HepG2 (cell line): ENCODE data around the gene AFG1L. TPM values are rescaled to one million over a fixed set of nuclear protein-coding genes. Genes with fewer than 3 reads are reported as not detected.

ENCODE experiments used
- ATAC-seq: fragments of 200-7000 bp; cut with Tn5 transposase; 3 replicates; pipeline ENCODE4 v1.9.1; 2020; ENCODE audit warnings: mild to moderate bottlenecking, moderate library complexity
- BruUV-seq: library from RNA; stranded (reverse); fragments of 400-500 nt; replicated peaks from 2 replicates; lab custom pipeline; 2021; lab: Mats Ljungman, UMichigan
- CTCF ChIA-PET: fragments of 300-600 bp; formaldehyde crosslinking; extraction: SDS; loops from one replicate; lab custom pipeline; 2021; ENCODE audit warnings: low total read pairs, inconsistent platforms, low intra/inter-chr PET ratio; lab: Yijun Ruan, JAX
- POLR2A ChIA-PET: fragments of 350-600 bp; sonication (Branson Sonifier 250); formaldehyde crosslinking; loops from one replicate; lab custom pipeline; 2020; ENCODE audit warnings: antibody characterized with exemption, inconsistent platforms; lab: Yijun Ruan, JAX
- DNase-seq: peaks from one replicate; pipeline ENCODE4 v3.0.0-alpha.2; 2015; ENCODE audit warnings: low spot score
- FAIRE-seq: peaks from 3 replicates; lab custom pipeline; 2011; peaks lifted over from hg19 to GRCh38; lab: Jason Lieb, UNC
- H2AFZ ChIP-seq: one replicate; pipeline ENCODE4 v1.6.1; 2011; ENCODE audit warnings: low read length, inconsistent platforms
- H3K27ac ChIP-seq: fragments of 300-600 bp; 3 replicates; pipeline ENCODE4 v1.8.0; 2011; ENCODE audit warnings: mixed run types, mild to moderate bottlenecking, mixed read lengths, low read length, inconsistent platforms; ENCODE audit not compliant: insufficient read depth; ENCODE audit errors: extremely low read length
- H3K27me3 ChIP-seq, 2 experiments: fragments of 200-600 bp in 1 of 2; 2 replicates in 1 of 2; 3 replicates in 1 of 2; pipeline versions ENCODE4 v1.6.0 to v1.8.0; 2011; ENCODE audit warnings: low read length in 2 of 2, mild to moderate bottlenecking in 2 of 2, moderate library complexity in 2 of 2, inconsistent platforms in 1 of 2; ENCODE audit not compliant: insufficient read depth in 2 of 2, control insufficient read depth in 1 of 2
- H3K36me3 ChIP-seq, 2 experiments: fragments of 200-600 bp in 1 of 2; replicated peaks in 1 of 2; 2 replicates in 1 of 2; 3 replicates in 1 of 2; pipeline versions ENCODE4 v1.5.1 to v1.8.0; 2011; ENCODE audit warnings: low read length in 2 of 2, inconsistent platforms in 1 of 2; ENCODE audit not compliant: insufficient read depth in 2 of 2, control insufficient read depth in 1 of 2
- H3K4me1 ChIP-seq: 2 replicates; pipeline ENCODE4 v1.5.1; 2012; ENCODE audit warnings: low read length, inconsistent platforms; ENCODE audit not compliant: insufficient read depth
- H3K4me2 ChIP-seq: 2 replicates; pipeline ENCODE4 v1.6.0; 2011; ENCODE audit warnings: low read depth, low read length, inconsistent platforms
- H3K4me3 ChIP-seq, 3 experiments: fragments of 200-600 bp in 1 of 3; sonication (generic), shearing (Covaris generic) in 1 of 3; replicated peaks in 1 of 3; 2 replicates each; pipeline ENCODE4 v1.5.1; 2011 to 2016; ENCODE audit warnings: low read length in 3 of 3, inconsistent platforms in 2 of 3, low read depth in 2 of 3, mild to moderate bottlenecking in 2 of 3, control low read depth in 1 of 3, mixed read lengths in 1 of 3; ENCODE audit not compliant: insufficient read depth in 1 of 3
- H3K79me2 ChIP-seq: one replicate; pipeline ENCODE4 v1.6.1; 2011; ENCODE audit warnings: low read length, inconsistent platforms; ENCODE audit not compliant: insufficient read depth
- H3K9ac ChIP-seq: 2 replicates; pipeline ENCODE4 v1.6.0; 2011; ENCODE audit warnings: mild to moderate bottlenecking, low read depth, low read length, inconsistent platforms; ENCODE audit not compliant: insufficient read depth
- H3K9me3 ChIP-seq: 2 replicates; pipeline ENCODE4 v1.5.1; 2012; ENCODE audit warnings: mild to moderate bottlenecking, low read length
- H4K20me1 ChIP-seq: 2 replicates; pipeline ENCODE4 v1.6.0; 2011; ENCODE audit warnings: inconsistent platforms, mild to moderate bottlenecking, low read length, moderate library complexity; ENCODE audit not compliant: insufficient read depth
- JDP2 ChIP-seq: sonication (generic); formaldehyde crosslinking; IDR thresholded peaks from 2 replicates; pipeline ENCODE4 v1.8.1; 2022; ENCODE audit warnings: missing genetic modification reagents, borderline replicate concordance
- NFE2L1 ChIP-seq: sonication (generic); formaldehyde crosslinking; IDR thresholded peaks from 2 replicates; pipeline ENCODE4 v1.4.0; 2020; ENCODE audit warnings: missing genetic modification reagents, mild to moderate bottlenecking, borderline replicate concordance
- RBFOX2 ChIP-seq: fragments of 200-400 bp; formaldehyde crosslinking; IDR thresholded peaks from 2 replicates; pipeline ENCODE4 v1.6.1; 2017; ENCODE audit warnings: low read depth, mild to moderate bottlenecking, low read length
- SRSF4 ChIP-seq: fragments of 200-400 bp; formaldehyde crosslinking; IDR thresholded peaks from one replicate; pipeline ENCODE4 v1.6.1; 2018; ENCODE audit warnings: mild to moderate bottlenecking, low read depth, low read length, moderate library complexity; ENCODE audit not compliant: poor library complexity, severe bottlenecking
- TEAD2 ChIP-seq: sonication (generic); formaldehyde crosslinking; IDR thresholded peaks from 2 replicates; pipeline ENCODE4 v1.9.0; 2021; ENCODE audit warnings: missing genetic modification reagents
- YY1 ChIP-seq: IDR thresholded peaks from 2 replicates; pipeline ENCODE4 v1.6.1; 2011; ENCODE audit warnings: low read length, low read depth, moderate library complexity, mild to moderate bottlenecking; ENCODE audit not compliant: insufficient read depth, insufficient replicate concordance
- ZNF331 ChIP-seq: sonication (generic); formaldehyde crosslinking; IDR thresholded peaks from 2 replicates; pipeline ENCODE4 v1.4.0; 2020; ENCODE audit warnings: missing genetic modification reagents
- ZNF746 ChIP-seq: sonication (generic); formaldehyde crosslinking; IDR thresholded peaks from 2 replicates; pipeline ENCODE4 v1.8.0; 2022; ENCODE audit warnings: mild to moderate bottlenecking, missing genetic modification reagents
- ZNF878 ChIP-seq: sonication (generic); formaldehyde crosslinking; IDR thresholded peaks from 2 replicates; pipeline ENCODE4 v1.8.1; 2023; ENCODE audit warnings: mild to moderate bottlenecking, missing genetic modification reagents, moderate library complexity
- WGBS: methylation state at CpG from one replicate; pipeline ENCODE4 v1.1.6; 2017; ENCODE audit warnings: low lambda C conversion rate; 5-methylcytosine and 5-hydroxymethylcytosine counted together
- in situ Hi-C: cut with HindIII; loops from 2 replicates; pipeline ENCODE4 v1.10.0; 2017; ENCODE audit warnings: low pct_unique_long_range_greater_than_20kb; ENCODE audit not compliant: extremely low pct_ligation_motif_present
- intact Hi-C: fragments of 100-400 bp; cut with micrococcal nuclease; formaldehyde crosslinking; loops from one replicate; pipeline ENCODE4 v1.10.0; 2022; ENCODE audit not compliant: unreplicated experiment
- polyA plus RNA-seq, 8 experiments: library from polyadenylated mRNA; depleted of rRNA in 3 of 8; stranded (reverse) in 7 of 8; unstranded in 1 of 8; fragments of >200 nt; fragmentation: Illumina TruSeq in 4 of 8; extraction: Trizol in 4 of 8; gene quantifications; 2 replicates each; pipeline versions ENCODE4 v1.2.1 to v1.2.3, GENCODE V29; 2011 to 2016; ENCODE audit warnings: low read depth in 4 of 8, missing spikeins in 1 of 8, mixed read lengths in 1 of 8; ENCODE audit not compliant: insufficient read depth in 1 of 8
- total RNA-seq, 5 experiments: library from RNA; depleted of rRNA; stranded (reverse); fragments of >200 nt; fragmentation: Illumina TruSeq; extraction: Trizol; gene quantifications; 2 replicates each; pipeline ENCODE4 v1.2.3, GENCODE V29; 2016; ENCODE audit warnings: low read depth in 1 of 5

AFG1L gene
- total and polyA plus RNA-seq, 2 of the 13 experiments (the other 11 are each of a cell fraction or from before 2014, with no cell fraction given) = 3.1 to 14.0 TPM

DNA sequence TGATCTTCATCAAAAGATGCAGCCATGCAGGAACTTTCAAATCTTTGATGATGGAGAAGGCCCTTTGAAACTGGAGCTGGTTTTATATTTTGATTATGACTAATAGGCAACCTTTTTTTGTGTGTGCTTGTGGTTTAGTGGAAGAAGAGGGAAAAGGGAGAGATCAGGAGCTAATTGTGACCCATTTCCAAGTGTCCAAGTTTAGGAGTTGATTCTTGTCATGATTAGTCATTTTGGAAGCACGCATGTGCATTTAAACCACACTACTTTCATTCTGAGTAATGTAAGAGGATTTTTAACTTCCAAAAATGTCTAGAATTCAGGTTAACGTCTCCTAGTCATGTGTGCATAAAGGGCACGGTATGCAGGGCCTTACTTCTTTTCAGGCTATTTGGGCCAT lies 269.3 kb downstream of the AFG1L start (continued):
- no peak for TF ChIP-seq TEAD2
- TF ChIP-seq SRSF4 = no peak
- TF ChIP-seq JDP2 (CRISPR knock-in tag) = no peak
- no peak for TF ChIP-seq ZNF331 (CRISPR knock-in tag)
- TF ChIP-seq NFE2L1 (CRISPR knock-in tag) = no peak

- intact Hi-C loops (loop anchor here (10.0 kb wide), 1 partner anchor 150 kb away; no protein-coding TSS in a partner anchor), in situ Hi-C loops (no loop called here)
- Histone ChIP-seq H3K9ac (peak overlapping the region; percentile 45), H3K9me3 (no peaks in the 10 kb centered on the region), H3K36me3 (peaks cover 13 to 39% of the 10 kb centered on the region in 2 experiments), H3K27me3 (no peaks in the 10 kb centered on the region; a peak in 1 of 5 replicates), H3K4me3 (peak overlapping the region; percentile 5 to 99 (median 39); a peak in 4 of 6 replicates), H3K4me2 (peak overlapping the region; percentile 94), H2AFZ (no peak overlapping the region), H3K79me2 (peaks cover 84% of the 10 kb centered on the region), H3K27ac (peak overlapping the region; percentile 53), H4K20me1 (peaks cover 54% of the 10 kb centered on the region), H3K4me1 (peaks cover 51% of the 10 kb centered on the region)
- 69% methylated on average over 4 of the region's 4 CpGs for WGBS
- no peak for ATAC-seq
- peak; percentile 42 for FAIRE-seq
- no TSS peak for BruUV-seq
- ChIA-PET POLR2A (no interaction called here), CTCF (no interaction called here)
- TF ChIP-seq RBFOX2 (peak; percentile 55; the same call in 1 of the 2 replicates), YY1 (no peak), ZNF746 (no peak), ZNF878 (CRISPR knock-in tag) (0 out of 2 replicates have a peak, but pooled peaks have one; percentile 26)
- DNase-seq = no peak
Observed at GRCh38 chr6:108565091-108565766, 270.4 kb downstream of the AFG1L start.
